PC-9 (cell line): ENCODE measurements around the gene VPS33A. TPM values are rescaled to one million over a fixed set of nuclear protein-coding genes. Genes with fewer than 3 reads are reported as not detected.

Experiments
- BruUV-seq: library from RNA; stranded (reverse); fragments of 400-500 nt; replicated peaks from 2 replicates; lab custom pipeline; 2021; lab: Mats Ljungman, UMichigan
- CTCF ChIA-PET: fragments of 300-600 bp; sonication (Branson Sonifier 250); formaldehyde crosslinking; loops from one replicate; lab custom pipeline; 2022; ENCODE audit warnings: antibody characterized with exemption; lab: Charles Lee
- POLR2A ChIA-PET: fragments of 300-600 bp; sonication (Branson Sonifier 250); formaldehyde crosslinking; loops from one replicate; lab custom pipeline; 2022; ENCODE audit warnings: antibody characterized with exemption; ENCODE audit not compliant: unreplicated experiment; lab: Charles Lee
- DNase-seq, 2 experiments: peaks; one replicate each; pipeline versions ENCODE4 v3.0.0 to v3.0.0-alpha.2; 2015 to 2022; ENCODE audit warnings: mixed read lengths in 1 of 2
- H2AFZ ChIP-seq: fragments of 200-600 bp; sonication (generic); 2 replicates; pipeline ENCODE4 v1.8.1; 2017; ENCODE audit warnings: antibody characterized with exemption
- H3F3A ChIP-seq: fragments of 200-600 bp; sonication (generic); 2 replicates; pipeline ENCODE4 v1.8.1; 2017; ENCODE audit warnings: antibody characterized with exemption, mild to moderate bottlenecking, low read depth; ENCODE audit not compliant: insufficient read depth
- H3K27ac ChIP-seq: fragments of 200-600 bp; sonication (generic); 2 replicates; pipeline ENCODE4 v1.6.1; 2016; ENCODE audit warnings: mixed run types
- H3K27me3 ChIP-seq: fragments of 200-600 bp; sonication (generic); 2 replicates; pipeline ENCODE4 v1.6.1; 2016; ENCODE audit warnings: low read depth, mixed run types; ENCODE audit not compliant: insufficient read depth
- H3K36me3 ChIP-seq: fragments of 200-600 bp; sonication (generic); 2 replicates; pipeline ENCODE4 v1.6.1; 2016; ENCODE audit warnings: low read depth, mixed run types
- H3K4me1 ChIP-seq: fragments of 200-600 bp; sonication (generic); replicated peaks from 2 replicates; pipeline ENCODE4 v1.6.1; 2016; ENCODE audit warnings: mixed run types; ENCODE audit not compliant: insufficient read depth
- H3K4me2 ChIP-seq: fragments of 200-600 bp; sonication (generic); 2 replicates; pipeline ENCODE4 v1.6.1; 2017; ENCODE audit warnings: mixed run types
- H3K4me3 ChIP-seq: fragments of 200-600 bp; sonication (generic); 2 replicates; pipeline ENCODE4 v1.6.1; 2016; ENCODE audit warnings: mixed run types
- H3K79me2 ChIP-seq: fragments of 200-600 bp; sonication (generic); 2 replicates; pipeline ENCODE4 v1.6.1; 2017; ENCODE audit warnings: low read depth, mixed run types
- H3K9me2 ChIP-seq: fragments of 200-600 bp; sonication (generic); 2 replicates; pipeline ENCODE4 v1.8.1; 2017; ENCODE audit warnings: mild to moderate bottlenecking; ENCODE audit not compliant: insufficient read depth
- H3K9me3 ChIP-seq: fragments of 200-600 bp; sonication (generic); 2 replicates; pipeline ENCODE4 v1.8.1; 2016; ENCODE audit warnings: low read depth; ENCODE audit not compliant: insufficient read depth
- H4K20me1 ChIP-seq: fragments of 200-600 bp; sonication (generic); 2 replicates; pipeline ENCODE4 v1.8.1; 2017; ENCODE audit not compliant: insufficient read depth
- EZH2 ChIP-seq: fragments of 200-600 bp; sonication (generic); IDR thresholded peaks from 2 replicates; pipeline ENCODE4 v1.8.0; 2017; ENCODE audit warnings: antibody characterized with exemption, low read depth
- intact Hi-C: fragments of 100-400 bp; cut with micrococcal nuclease; formaldehyde crosslinking; loops from one replicate; pipeline ENCODE4 v1.10.0; 2022; ENCODE audit not compliant: unreplicated experiment
- total RNA-seq: library from RNA; stranded (reverse); gene quantifications from 2 replicates; pipeline ENCODE4 v1.2.3, GENCODE V29; 2021
- TF ChIP-seq, protein P1 (sequence below): fragments of 200-600 bp; sonication (generic); conservative IDR thresholded peaks from 2 replicates; pipeline ENCODE4 v1.6.1; 2017; ENCODE audit warnings: mixed run types, antibody characterized with exemption, mild to moderate bottlenecking, moderate library complexity

The VPS33A gene
- total RNA-seq, 1 experiment from 2014 or later: 18.1 TPM

DNA sequence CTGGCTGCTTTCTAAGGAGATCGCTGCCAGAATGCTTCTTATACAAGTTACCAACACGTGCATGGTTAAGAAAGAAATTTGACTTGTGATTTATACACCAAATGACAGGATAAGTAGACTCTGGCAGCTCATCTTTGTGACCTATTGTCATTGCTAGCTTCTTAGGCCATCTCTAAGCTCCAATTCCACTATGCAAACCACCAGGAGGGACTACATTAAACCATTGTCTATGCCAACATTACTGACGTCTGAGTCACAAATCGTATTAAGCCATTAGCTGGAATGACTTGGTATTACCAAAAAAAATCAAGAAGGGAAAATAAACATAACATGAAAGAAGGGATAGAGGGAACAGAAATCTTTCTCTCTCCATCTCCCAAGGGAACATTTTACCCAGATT is 15.8 kb upstream of the VPS33A start:
- Histone ChIP-seq H3K4me2 (no peak overlapping the region), H3K9me2 (no peaks in the 10 kb centered on the region), H4K20me1 (no peaks in the 10 kb centered on the region), H3K9me3 (no peaks in the 10 kb centered on the region), H3K27ac (no peak overlapping the region), H3F3A (no peaks in the 10 kb centered on the region), H2AFZ (no peak overlapping the region), H3K79me2 (no peaks in the 10 kb centered on the region), H3K4me3 (no peak overlapping the region), H3K4me1 (no peaks in the 10 kb centered on the region), H3K36me3 (no peaks in the 10 kb centered on the region), H3K27me3 (no peaks in the 10 kb centered on the region)
- POLR2A ChIA-PET: no interaction called here
- no peak for TF ChIP-seq EZH2
- TF ChIP-seq, protein P1, sequence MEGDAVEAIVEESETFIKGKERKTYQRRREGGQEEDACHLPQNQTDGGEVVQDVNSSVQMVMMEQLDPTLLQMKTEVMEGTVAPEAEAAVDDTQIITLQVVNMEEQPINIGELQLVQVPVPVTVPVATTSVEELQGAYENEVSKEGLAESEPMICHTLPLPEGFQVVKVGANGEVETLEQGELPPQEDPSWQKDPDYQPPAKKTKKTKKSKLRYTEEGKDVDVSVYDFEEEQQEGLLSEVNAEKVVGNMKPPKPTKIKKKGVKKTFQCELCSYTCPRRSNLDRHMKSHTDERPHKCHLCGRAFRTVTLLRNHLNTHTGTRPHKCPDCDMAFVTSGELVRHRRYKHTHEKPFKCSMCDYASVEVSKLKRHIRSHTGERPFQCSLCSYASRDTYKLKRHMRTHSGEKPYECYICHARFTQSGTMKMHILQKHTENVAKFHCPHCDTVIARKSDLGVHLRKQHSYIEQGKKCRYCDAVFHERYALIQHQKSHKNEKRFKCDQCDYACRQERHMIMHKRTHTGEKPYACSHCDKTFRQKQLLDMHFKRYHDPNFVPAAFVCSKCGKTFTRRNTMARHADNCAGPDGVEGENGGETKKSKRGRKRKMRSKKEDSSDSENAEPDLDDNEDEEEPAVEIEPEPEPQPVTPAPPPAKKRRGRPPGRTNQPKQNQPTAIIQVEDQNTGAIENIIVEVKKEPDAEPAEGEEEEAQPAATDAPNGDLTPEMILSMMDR: no peak
- no peak for DNase-seq
- CTCF ChIA-PET: no interaction called here
- intact Hi-C loops: no loop called here
- BruUV-seq: no TSS peak

DNA sequence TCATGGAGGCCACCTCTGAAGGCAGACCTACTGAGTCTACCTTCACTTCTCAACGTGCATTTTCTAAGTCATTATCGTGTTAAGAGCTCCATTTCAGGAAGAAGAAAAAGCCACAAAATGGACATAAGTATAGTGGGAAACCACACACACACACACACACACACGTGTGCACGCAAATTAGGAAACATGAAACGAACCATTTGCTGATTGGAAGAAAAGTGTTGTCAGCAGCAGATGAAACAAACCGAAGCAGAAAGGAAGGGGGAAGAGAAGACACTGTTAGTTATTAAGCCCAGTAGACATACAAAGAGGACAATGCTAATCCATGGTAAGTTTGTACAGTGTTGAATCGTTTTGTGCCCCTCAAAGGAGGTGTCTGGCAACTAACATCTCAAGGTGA is 9.9 kb upstream of the VPS33A start:
- peaks cover 5% of the 10 kb centered on the region for H3F3A ChIP-seq
- no peaks in the 10 kb centered on the region for H3K9me3 ChIP-seq
- no peak overlapping the region for H3K4me2 ChIP-seq
- H3K27ac ChIP-seq: no peak overlapping the region
- POLR2A ChIA-PET: no interaction called here
- no peaks in the 10 kb centered on the region for H4K20me1 ChIP-seq
- no peaks in the 10 kb centered on the region for H3K9me2 ChIP-seq
- DNase-seq: no peak
- BruUV-seq: no TSS peak
- TF ChIP-seq, protein P1: no peak
- no peak for TF ChIP-seq EZH2
- no peaks in the 10 kb centered on the region for H3K79me2 ChIP-seq
- H3K4me1 ChIP-seq: no peaks in the 10 kb centered on the region
- H3K27me3 ChIP-seq: no peaks in the 10 kb centered on the region
- no peaks in the 10 kb centered on the region for H3K36me3 ChIP-seq
- intact Hi-C loops: no loop called here
- no peak overlapping the region for H3K4me3 ChIP-seq
- no peak overlapping the region for H2AFZ ChIP-seq
- CTCF ChIA-PET: no interaction called here

DNA sequence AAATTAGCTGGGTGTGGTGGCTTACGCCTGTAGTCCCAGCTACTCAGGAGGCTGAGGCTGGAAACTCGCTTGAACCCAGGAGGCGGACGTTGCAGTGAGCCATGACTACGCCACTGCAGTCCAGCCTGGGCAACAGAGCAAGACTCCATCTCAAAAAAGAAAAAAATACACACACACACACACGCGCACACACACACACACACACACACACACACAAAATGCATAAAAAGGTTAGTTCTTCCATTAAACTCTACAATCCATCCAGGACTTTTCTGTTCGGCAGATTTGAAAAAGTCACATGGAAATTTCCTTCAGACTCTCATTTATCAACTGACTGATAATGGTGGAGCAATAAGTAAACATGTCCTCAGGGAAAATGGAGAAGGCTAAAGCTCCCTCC is 9.2 kb upstream of the VPS33A start:
- no peak overlapping the region for H3K4me3 ChIP-seq
- no peak overlapping the region for H3K4me2 ChIP-seq
- H3K4me1 ChIP-seq: no peaks in the 10 kb centered on the region
- no TSS peak for BruUV-seq
- ChIA-PET POLR2A (no interaction called here), CTCF (no interaction called here)
- H3K36me3 ChIP-seq: no peaks in the 10 kb centered on the region
- no peak for TF ChIP-seq EZH2
- TF ChIP-seq, protein P1: no peak
- no peaks in the 10 kb centered on the region for H3K27me3 ChIP-seq
- H4K20me1 ChIP-seq: no peaks in the 10 kb centered on the region
- H3K27ac ChIP-seq: no peak overlapping the region
- DNase-seq: no peak
- intact Hi-C loops: no loop called here
- peaks cover 5% of the 10 kb centered on the region for H3F3A ChIP-seq
- H3K9me2 ChIP-seq: no peaks in the 10 kb centered on the region
- no peaks in the 10 kb centered on the region for H3K9me3 ChIP-seq
- H2AFZ ChIP-seq: no peak overlapping the region
- no peaks in the 10 kb centered on the region for H3K79me2 ChIP-seq
